ENCODE results near the gene IL10RB.
"Not testable (repeated sequence)": the region's sequence is repeated elsewhere in the genome, so short reads cannot be mapped to it uniquely, and the experiment has no call there.

Gene IL10RB

DNA sequence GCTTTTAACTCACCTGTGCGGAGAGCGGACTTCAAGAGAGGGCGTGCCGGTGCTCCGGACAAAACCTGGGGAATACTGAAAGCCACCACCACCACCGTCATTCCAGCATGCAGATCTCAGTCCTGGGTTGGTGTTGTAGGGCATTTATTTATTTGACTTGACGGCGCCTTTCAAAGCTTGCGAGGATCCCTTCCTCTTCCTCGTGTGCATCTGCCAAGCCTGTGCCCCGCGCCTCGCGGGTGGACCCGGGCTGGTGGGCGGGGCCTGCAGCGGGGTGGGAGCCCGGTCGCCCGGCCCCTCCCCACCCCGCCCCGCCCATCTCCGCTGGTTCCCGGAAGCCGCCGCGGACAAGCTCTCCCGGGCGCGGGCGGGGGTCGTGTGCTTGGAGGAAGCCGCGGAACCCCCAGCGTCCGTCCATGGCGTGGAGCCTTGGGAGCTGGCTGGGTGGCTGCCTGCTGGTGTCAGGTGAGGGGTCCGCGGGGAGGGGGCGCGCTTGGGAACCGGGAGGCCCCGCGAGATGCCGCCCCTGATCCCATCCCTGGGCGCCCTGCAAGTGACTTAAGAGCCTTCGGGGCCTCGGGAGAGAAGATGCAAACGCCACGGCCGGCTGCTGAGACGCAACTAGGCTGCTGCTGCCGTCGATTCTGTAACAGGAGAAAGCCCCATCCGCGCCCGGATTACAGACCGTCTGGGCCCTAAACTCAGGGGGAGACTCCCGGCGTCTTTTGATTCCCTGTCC lies at the start of gene IL10RB:
TSS of gene IL10RB (plus strand) at position 318 of the 739 bp plus-strand sequence. CDS start at position 417, 99 bp downstream.
- FAIRE-seq (no peak), DNase-seq (ENCODE audit: extremely low spot score, insufficient read length, low read depth) (peak; percentile 82)

DNA sequence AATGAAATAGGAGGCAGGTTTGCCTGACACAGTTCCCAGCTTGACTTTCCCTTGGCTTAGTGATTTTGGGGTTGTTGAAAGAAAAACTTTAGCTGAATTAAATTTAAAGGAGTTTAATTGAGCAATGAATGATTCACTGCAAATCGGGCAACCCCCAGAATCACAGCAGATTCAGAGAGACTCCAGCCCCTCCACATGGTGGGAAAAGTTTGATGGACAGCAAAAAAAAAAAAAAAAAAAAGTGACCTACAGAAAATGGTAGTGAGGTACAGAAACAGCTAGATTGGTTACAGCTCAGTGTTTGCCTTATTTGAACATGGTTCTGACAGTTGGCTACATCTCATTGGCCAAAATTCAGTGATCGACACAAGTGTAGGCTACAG lies 49.0 kb upstream of the IL10RB start:
- FAIRE-seq (peak; percentile 52), DNase-seq (ENCODE audit: extremely low spot score, insufficient read length, low read depth) (no peak)

DNA sequence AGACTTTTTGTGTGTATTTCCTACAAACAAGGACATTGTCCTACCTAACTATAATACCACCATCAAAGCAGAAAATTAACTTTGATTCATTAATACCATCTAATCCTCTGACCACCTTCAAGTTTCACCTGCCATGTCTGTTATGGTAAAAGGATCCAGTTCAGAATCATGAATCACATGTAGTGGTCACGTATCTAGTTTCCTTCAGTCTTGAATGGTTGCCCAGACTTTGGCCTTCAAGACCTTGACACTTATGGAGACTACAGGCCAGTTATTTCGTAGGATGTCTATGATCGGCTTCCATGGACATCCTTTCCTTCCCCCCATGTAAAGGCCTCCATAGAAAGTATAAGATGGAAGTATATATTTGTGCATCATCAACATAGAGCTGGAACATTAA lies 46.9 kb upstream of the IL10RB start:
- DNase-seq (ENCODE audit: extremely low spot score, insufficient read length, low read depth) (no peak), FAIRE-seq (no peak)

DNA sequence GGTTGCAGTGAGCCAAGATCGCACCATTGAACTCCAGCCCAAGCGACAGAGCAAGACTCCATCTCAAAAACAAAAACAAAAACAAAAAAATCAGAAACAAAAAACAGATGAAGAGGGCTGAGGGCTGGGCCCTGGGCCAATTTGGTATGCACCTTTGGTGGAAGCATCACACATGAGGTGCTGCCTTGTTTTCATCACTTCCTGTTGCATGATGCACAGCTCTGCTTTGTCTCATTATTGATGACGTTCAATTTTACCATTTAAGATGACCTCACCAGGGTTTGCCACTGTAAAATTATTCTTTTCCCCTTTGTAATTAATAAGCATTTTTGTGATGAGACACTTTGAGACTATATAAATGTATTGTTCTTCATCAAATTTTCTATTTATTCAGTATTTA lies 46.2 kb upstream of the IL10RB start:
- FAIRE-seq, result no peak

GRCh38 chr21:33225376-33225775 lies 40.8 kb upstream of the IL10RB start:
- FAIRE-seq, result not testable (repeated sequence)

More for the DNA sequence above, 46.2 kb upstream of the IL10RB start:
- no peak for DNase-seq (ENCODE audit: extremely low spot score, insufficient read length, low read depth)

GRCh38 chr21:33228455-33228854 lies 37.7 kb upstream of the IL10RB start:
- FAIRE-seq, result no peak
- DNase-seq (ENCODE audit: extremely low spot score, insufficient read length, low read depth), result no peak

More at GRCh38 chr21:33225376-33225775, 40.8 kb upstream of the IL10RB start:
- not testable (repeated sequence) for DNase-seq (ENCODE audit: extremely low spot score, insufficient read length, low read depth)

DNA sequence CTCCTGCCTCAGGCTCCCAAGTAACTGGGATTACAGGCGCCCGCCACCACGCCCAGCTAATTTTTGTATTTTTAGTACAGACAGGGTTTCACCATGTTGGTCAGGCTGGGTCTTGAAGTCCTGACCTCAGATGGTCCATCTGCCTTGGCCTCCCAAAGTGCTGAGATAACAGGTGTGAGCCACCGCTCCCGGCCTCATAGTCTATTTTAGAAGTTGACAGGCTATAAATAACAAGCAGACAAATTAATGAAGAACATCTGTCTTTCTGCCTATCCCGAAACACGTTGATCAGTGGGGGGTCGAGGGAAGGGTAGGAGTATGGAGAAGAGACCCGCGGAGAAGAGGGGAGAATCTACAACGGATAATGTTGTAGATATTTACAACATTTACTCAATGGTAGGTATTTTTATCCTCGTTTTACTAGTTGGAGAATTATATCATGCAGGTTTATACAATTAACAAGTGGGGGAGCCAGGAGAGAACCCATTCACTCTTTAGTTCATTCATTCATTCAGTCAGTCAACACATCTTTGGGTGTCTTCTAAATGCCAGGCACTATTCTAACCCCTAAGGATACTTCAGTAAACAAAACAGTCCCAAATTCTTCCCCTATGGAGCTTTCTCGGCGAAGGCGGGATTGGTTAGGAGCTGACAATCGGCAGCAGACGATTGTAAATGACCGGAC lies 36.9 kb upstream of the IL10RB start:
- FAIRE-seq, result no peak
- no peak for DNase-seq (ENCODE audit: extremely low spot score, insufficient read length, low read depth)

DNA sequence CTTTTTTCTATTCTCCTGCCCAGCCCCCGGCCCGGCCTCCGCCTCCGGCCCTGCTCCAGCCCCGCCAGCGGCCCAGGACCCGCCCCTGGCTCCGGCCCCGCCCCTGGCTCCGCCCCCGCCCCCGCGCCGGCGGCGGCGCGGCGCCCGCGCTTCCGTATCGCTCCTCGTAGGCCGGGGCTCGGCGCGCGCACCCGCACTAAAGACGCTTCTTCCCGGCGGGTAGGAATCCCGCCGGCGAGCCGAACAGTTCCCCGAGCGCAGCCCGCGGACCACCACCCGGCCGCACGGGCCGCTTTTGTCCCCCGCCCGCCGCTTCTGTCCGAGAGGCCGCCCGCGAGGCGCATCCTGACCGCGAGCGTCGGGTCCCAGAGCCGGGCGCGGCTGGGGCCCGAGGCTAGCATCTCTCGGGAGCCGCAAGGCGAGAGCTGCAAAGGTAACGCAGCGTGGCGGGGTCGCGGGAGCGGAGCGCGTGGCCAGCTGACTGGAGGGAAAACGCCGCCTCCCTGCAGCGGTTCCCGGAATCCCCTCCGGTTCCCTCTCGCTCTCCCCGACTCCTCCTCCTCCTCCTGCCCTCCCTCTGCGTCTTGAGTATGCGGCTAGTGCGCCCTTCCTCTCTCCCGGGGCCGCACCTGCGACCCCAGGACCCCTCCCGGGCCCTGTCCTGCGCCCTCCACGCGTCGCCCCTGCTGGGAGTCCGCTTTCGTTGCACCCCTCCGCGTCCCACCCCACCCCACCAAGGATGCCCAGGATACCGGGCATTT lies 36.2 kb upstream of the IL10RB start, which contains the start of gene IFNAR2:
TSS of gene IFNAR2 (plus strand) at position 155 of the 761 bp plus-strand sequence. CDS start 11,985 bp downstream, outside the sequence.
- FAIRE-seq, result peak; percentile 65
- peak; percentile 82 for DNase-seq (ENCODE audit: extremely low spot score, insufficient read length, low read depth)

DNA sequence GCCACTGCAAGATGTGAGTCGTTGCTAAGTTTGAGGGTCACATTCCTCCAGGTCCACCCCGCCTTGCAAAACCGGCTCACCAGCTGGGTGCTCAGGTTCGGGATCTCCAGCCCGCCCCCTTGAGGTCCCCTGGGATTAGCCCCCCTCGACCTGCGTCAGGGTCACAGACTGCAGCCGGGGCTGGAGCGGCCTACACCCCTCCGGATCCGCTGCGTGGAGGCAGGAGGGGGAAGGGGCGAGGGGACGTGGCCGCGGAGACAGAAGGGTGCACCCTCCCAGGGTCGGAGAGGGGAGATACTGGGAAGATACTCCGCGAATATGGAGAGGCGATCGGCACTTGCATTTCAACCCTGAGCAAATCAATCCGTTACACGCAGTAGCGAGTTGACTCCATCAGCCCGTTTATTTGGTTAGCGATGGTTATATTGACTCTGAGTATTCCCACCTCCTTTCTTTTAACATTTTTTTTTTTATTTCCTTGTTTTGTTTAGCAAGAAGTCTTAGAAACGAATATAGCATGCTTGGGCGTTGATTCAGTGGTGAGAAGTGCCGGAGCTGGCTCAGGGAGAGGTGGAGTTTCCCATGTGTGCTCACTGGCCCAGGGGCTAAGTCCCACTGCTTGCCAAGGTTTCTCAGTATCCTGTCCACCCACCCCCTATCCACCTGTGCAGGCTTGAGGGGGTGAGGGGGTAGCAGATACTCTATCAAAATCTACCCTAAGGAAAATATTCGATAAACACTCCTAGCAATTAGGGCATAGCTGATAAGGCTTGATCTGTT lies 35.4 kb upstream of the IL10RB start:
- DNase-seq (ENCODE audit: extremely low spot score, insufficient read length, low read depth) (no peak), FAIRE-seq (peak; percentile 77)

- peak; percentile 83 for FAIRE-seq
- DNase-seq (ENCODE audit: extremely low spot score, insufficient read length, low read depth), result no peak
Measured at GRCh38 chr21:33231526-33231925, 34.6 kb upstream of the IL10RB start.

- peak; percentile 35 for FAIRE-seq
- DNase-seq (ENCODE audit: extremely low spot score, insufficient read length, low read depth), result no peak
Measured at GRCh38 chr21:33232291-33233034, 33.7 kb upstream of the IL10RB start.

DNA sequence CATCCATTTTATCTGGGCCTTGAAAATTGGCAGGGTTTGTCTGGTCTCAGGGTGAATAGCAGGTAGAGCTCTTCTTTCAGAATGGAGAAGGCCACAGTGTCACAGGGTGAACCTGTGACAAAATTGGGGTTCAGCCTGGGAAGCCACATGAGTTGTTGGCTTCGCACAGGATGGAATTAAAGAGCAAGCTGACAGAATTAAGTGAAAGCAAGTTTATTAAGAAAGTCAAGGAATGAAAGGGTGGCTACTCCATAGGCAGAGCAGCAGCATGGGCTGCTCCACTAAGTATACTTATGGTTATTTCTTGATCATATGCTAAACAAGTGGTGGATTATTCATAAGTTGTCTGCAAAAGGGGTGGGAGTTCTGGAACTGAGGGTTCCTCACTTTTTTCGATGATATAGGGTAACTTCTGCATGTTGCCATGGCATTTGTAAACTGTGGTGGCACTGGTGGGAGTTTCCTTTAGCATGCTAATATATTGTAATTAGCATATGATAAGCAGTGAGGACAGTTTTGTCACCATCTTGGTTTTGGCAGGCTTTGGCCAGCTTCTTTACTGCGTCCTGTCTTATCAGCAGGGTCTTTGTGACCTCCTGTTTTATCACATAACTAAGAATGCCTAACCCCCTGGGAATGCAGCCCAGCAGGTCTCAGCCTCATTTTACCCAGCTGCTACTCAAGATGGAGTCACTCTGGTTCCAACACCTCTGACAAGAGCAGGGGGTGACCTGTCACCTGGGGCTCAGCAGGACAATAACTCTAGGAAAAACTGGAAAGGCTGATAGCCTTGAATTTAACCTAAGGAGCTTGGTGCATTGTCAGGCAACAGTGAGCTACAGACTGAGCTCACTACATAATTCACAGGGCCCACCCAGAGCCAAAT lies 31.3 kb upstream of the IL10RB start:
- DNase-seq (ENCODE audit: extremely low spot score, insufficient read length, low read depth) (no peak), FAIRE-seq (no peak)

DNA sequence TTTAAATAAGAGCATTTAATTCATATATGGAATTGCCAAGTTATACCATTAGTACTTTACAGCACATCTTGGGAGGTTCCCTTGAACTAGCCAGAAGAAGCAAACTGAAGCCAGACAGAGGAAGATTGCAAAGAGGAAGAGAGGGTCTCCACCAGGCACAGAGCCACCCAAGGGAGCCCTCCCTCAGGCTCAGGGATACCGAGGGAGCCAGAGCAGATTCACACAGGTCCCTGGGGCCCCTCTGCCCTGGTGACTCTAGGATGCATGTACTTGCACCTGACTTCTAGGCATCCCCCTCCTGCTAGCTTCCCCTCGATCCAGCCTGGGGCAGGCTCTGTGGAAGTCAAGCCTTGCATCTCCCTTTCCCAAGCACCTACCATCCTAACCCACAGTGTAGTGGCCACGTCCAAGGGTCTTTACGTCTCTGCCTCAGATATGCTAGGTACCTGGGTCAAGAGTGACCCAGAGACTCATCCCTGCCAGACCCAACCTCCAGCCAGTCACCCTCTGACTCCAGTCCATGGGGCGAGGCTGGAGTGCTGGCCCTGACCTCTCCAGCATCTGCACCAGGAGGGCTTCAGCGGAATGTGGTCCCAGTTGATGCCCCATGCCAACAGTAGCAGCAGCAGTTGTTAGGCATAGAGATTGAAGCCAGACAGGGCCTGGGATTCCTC lies 30.0 kb upstream of the IL10RB start:
- no peak for FAIRE-seq
- DNase-seq (ENCODE audit: extremely low spot score, insufficient read length, low read depth), result no peak

DNA sequence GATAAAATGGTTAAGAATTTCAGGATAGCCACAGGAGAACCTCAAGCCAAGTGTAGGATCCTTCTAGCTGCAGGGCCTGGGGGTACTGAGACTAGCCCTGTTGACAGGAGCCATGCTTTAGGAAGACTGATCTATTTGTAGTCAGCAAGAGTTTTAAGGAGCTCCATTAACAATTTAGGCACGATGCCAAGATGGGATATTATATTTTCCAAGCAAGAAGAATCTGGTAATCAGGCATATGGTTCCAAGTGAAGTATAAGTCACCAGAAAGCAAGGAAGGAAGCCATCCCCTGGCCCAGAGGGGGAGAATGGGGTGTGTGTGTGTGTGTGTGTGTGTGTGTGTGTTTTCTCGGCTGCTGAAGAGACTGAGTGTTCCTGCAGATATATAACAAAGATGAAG lies 29.4 kb upstream of the IL10RB start:
- DNase-seq (ENCODE audit: extremely low spot score, insufficient read length, low read depth), result no peak
- no peak for FAIRE-seq

DNA sequence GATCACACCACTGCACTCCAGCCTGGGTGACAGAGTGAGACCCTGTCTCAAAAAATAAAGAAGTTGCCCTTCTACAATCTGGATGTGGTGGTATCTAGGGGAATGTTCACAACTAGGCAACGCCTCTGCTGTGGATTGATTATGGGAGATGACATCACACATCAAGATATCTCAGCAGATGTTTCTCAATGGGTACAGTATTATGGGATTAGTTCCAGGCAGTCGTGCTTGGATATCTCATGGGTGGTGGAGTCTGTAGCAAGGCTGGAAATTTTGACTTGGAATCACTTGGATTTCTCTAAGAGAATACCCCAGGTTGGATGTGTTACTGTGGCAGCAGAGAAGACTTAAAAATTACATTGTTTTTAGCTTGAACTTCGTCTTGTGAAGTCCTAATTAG lies 28.7 kb upstream of the IL10RB start:
- FAIRE-seq, result no peak

DNA sequence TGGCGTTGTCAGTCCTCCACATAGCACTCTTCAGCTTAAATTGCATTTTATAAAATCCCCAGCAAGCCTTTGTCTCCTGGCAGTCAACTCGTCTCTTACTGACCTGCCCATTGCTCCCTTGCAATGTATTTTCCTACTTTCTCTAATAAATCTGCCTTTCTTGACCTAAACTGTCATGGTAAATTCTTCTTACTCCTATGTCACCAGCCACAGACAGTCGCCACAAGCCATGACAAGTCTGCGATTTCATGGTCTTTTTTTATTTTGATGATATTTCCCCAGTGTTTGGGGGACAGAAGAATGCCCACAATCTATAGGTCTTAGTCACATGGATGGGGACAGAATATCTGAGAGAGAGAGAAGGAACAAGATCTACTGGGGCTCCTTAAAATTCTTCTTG lies 28.0 kb upstream of the IL10RB start:
- no peak for FAIRE-seq
- DNase-seq (ENCODE audit: extremely low spot score, insufficient read length, low read depth), result no peak

More for the DNA sequence above, 28.7 kb upstream of the IL10RB start:
- DNase-seq (ENCODE audit: extremely low spot score, insufficient read length, low read depth), result no peak

- peak; percentile 93 for FAIRE-seq
Measured at GRCh38 chr21:33238565-33239255, 27.5 kb upstream of the IL10RB start.

More at GRCh38 chr21:33238565-33239255, 27.5 kb upstream of the IL10RB start:
- peak; percentile 46 for DNase-seq (ENCODE audit: extremely low spot score, insufficient read length, low read depth)
